Suprapubic skin (tissue), 4 donors: ENCODE measurements around the gene NR2F1.

Experiments
- CTCF ChIP-seq, 2 donors: fragments of 200-600 bp in 1 of 2; fragments of 450-650 bp in 1 of 2; sonication (generic) in 1 of 2; IDR thresholded peaks; one replicate each; pipeline ENCODE4 v1.5.1; 2016 to 2019; ENCODE audit warnings: antibody characterized with exemption in 2 of 2, mild to moderate bottlenecking in 1 of 2, moderate library complexity in 1 of 2
- EP300 ChIP-seq: sonication (generic); formaldehyde crosslinking; IDR thresholded peaks from one replicate; pipeline ENCODE4 v1.6.1; 2017; ENCODE audit warnings: antibody characterized with exemption
- POLR2A ChIP-seq, 2 donors: fragments of 450-650 bp; IDR thresholded peaks; one replicate each; pipeline ENCODE4 v1.6.1; 2017; ENCODE audit warnings: antibody characterized with exemption in 2 of 2, mild to moderate bottlenecking in 2 of 2, moderate library complexity in 2 of 2
- POLR2AphosphoS5 ChIP-seq, 3 donors: sonication (generic); formaldehyde crosslinking; IDR thresholded peaks; one replicate each; pipeline ENCODE4 v1.6.1; 2017; ENCODE audit warnings: antibody characterized with exemption in 3 of 3

- TF ChIP-seq CTCF (IDR thresholded peaks at IDR 0.05), result no peak
- TF ChIP-seq POLR2A (IDR thresholded peaks at IDR 0.05), result no peak
- no peak for TF ChIP-seq POLR2AphosphoS5 (IDR thresholded peaks at IDR 0.05)
- no peak for TF ChIP-seq EP300
These were observed 11.7 kb upstream of the NR2F1 start for GRCh38 chr5:93571114-93571949.
